Gastrocnemius medialis (tissue), 4 donors: ENCODE results near the gene CCRL2.

Experiments
- CTCF ChIP-seq, 5 experiments: fragments of 450-650 bp in 3 of 5; fragments of 200-600 bp in 2 of 5; sonication (generic) in 2 of 5; IDR thresholded peaks in 4 of 5; conservative IDR thresholded peaks in 1 of 5; 1 replicate in 4 of 5; 2 replicates in 1 of 5; pipeline ENCODE4 v1.5.1; 2016 to 2019; ENCODE audit warnings: antibody characterized with exemption in 5 of 5, mild to moderate bottlenecking in 3 of 5, moderate library complexity in 3 of 5
- POLR2A ChIP-seq, 2 donors: fragments of 450-650 bp; IDR thresholded peaks; one replicate each; pipeline ENCODE4 v1.6.1; 2017; ENCODE audit warnings: antibody characterized with exemption in 2 of 2, mild to moderate bottlenecking in 2 of 2, moderate library complexity in 2 of 2

GRCh38 chr3:46375814-46376213, 31.2 kb upstream of the CCRL2 start:
- TF ChIP-seq CTCF (IDR thresholded peaks at IDR 0.05 in 4 of 5, conservative IDR thresholded peaks at IDR 0.05 in 1 of 5): no peak
- TF ChIP-seq POLR2A (IDR thresholded peaks at IDR 0.05): no peak
